K562 (cell line): ENCODE data around the gene POLR1B. TPM values are rescaled to one million over a fixed set of nuclear protein-coding genes. Genes with fewer than 3 reads are reported as not detected.

Experiments
- ATAC-seq: fragments of 200-7000 bp; cut with Tn5 transposase; 3 replicates; pipeline ENCODE4 v1.9.1; 2020; ENCODE audit warnings: moderate library complexity
- BruUV-seq: library from RNA; stranded (reverse); fragments of 400-500 nt; replicated peaks from 2 replicates; lab custom pipeline; 2021; lab: Mats Ljungman, UMichigan
- CTCF ChIA-PET: fragments of 300-600 bp; formaldehyde crosslinking; extraction: SDS; loops from one replicate; lab custom pipeline; 2021; ENCODE audit warnings: low intra/inter-chr PET ratio; lab: Yijun Ruan, JAX
- POLR2A ChIA-PET: fragments of 300-600, 350-650 bp; sonication (Branson Sonifier 250); formaldehyde crosslinking; extraction: SDS; loops from one replicate; lab custom pipeline; 2021; ENCODE audit warnings: antibody characterized with exemption, inconsistent platforms; lab: Yijun Ruan, JAX
- DNase-seq, 4 experiments: peaks; one replicate each; pipeline versions ENCODE4 v3.0.0 to v3.0.0-alpha.2; 2011 to 2018; ENCODE audit warnings: low spot score in 3 of 4, mixed read lengths in 3 of 4; ENCODE audit errors: extremely low read depth in 1 of 4
- FAIRE-seq: peaks from 2 replicates; lab custom pipeline; 2011; peaks lifted over from hg19 to GRCh38; lab: Jason Lieb, UNC
- H2AFZ ChIP-seq: 2 replicates; pipeline ENCODE4 v1.6.0; 2011; ENCODE audit warnings: low read depth, low read length, control low read depth, inconsistent platforms
- H3K27ac ChIP-seq: fragments of 200-600 bp; 3 replicates; pipeline ENCODE4 v1.8.0; 2011; ENCODE audit warnings: low read depth, mild to moderate bottlenecking, control low read depth, inconsistent platforms, low read length, moderate library complexity, mixed read lengths; ENCODE audit errors: extremely low read depth
- H3K27me3 ChIP-seq, 2 experiments: fragments of 300-600 bp in 1 of 2; 2 replicates in 1 of 2; 3 replicates in 1 of 2; pipeline versions ENCODE4 v1.6.0 to v1.8.0; 2011; ENCODE audit warnings: inconsistent platforms in 2 of 2, low read length in 2 of 2, mild to moderate bottlenecking in 1 of 2, mixed read lengths in 1 of 2, moderate library complexity in 1 of 2; ENCODE audit not compliant: control insufficient read depth in 2 of 2, insufficient read depth in 2 of 2
- H3K36me3 ChIP-seq: fragments of 300-600 bp; 3 replicates; pipeline ENCODE4 v1.8.0; 2011; ENCODE audit warnings: mild to moderate bottlenecking, low read length, inconsistent platforms; ENCODE audit not compliant: control insufficient read depth, insufficient read depth
- H3K4me1 ChIP-seq, 2 experiments: fragments of 200-600 bp in 1 of 2; replicated peaks in 1 of 2; 2 replicates in 1 of 2; 3 replicates in 1 of 2; pipeline versions ENCODE4 v1.5.1 to v1.8.0; 2011; ENCODE audit warnings: inconsistent platforms in 2 of 2, low read length in 2 of 2, mild to moderate bottlenecking in 1 of 2, mixed read lengths in 1 of 2, moderate library complexity in 1 of 2; ENCODE audit not compliant: control insufficient read depth in 2 of 2, insufficient read depth in 2 of 2
- H3K4me2 ChIP-seq: 2 replicates; pipeline ENCODE4 v1.6.1; 2011; ENCODE audit warnings: low read length, control low read depth, inconsistent platforms, mixed read lengths; ENCODE audit not compliant: insufficient read depth
- H3K4me3 ChIP-seq: fragments of 200-600 bp; sonication (generic), shearing (Covaris generic); 2 replicates; pipeline ENCODE4 v1.5.1; 2016; ENCODE audit warnings: control low read depth, inconsistent platforms
- H3K79me2 ChIP-seq: fragments of 200-600 bp; 3 replicates; pipeline ENCODE4 v1.8.0; 2011; ENCODE audit warnings: low read length, inconsistent platforms; ENCODE audit not compliant: control insufficient read depth, insufficient read depth
- H3K9ac ChIP-seq, 2 experiments: 2 replicates each; pipeline versions ENCODE4 v1.6.0 to v1.6.1; 2011; ENCODE audit warnings: low read depth in 2 of 2, low read length in 2 of 2, control low read depth in 1 of 2, inconsistent platforms in 1 of 2, mild to moderate bottlenecking in 1 of 2, mixed read lengths in 1 of 2; ENCODE audit not compliant: insufficient read depth in 1 of 2
- H3K9me1 ChIP-seq: one replicate; pipeline ENCODE4 v1.6.0; 2011; ENCODE audit warnings: inconsistent platforms, mild to moderate bottlenecking, low read length, moderate library complexity; ENCODE audit not compliant: control insufficient read depth, insufficient read depth
- H3K9me3 ChIP-seq: replicated peaks from 2 replicates; pipeline ENCODE4 v1.5.1; 2011; ENCODE audit warnings: low read depth, low read length, inconsistent platforms; ENCODE audit not compliant: control insufficient read depth, insufficient read depth
- H4K20me1 ChIP-seq: replicated peaks from 2 replicates; pipeline ENCODE4 v1.6.1; 2011; ENCODE audit warnings: low read length, inconsistent platforms, mixed read lengths; ENCODE audit not compliant: control insufficient read depth, insufficient read depth
- ADNP ChIP-seq: fragments of 200-800 bp; sonication (Bioruptor generic); IDR thresholded peaks from 2 replicates; pipeline ENCODE4 v1.6.1; 2016; ENCODE audit warnings: missing genetic modification characterization, missing compliant biosample characterization
- CREM ChIP-seq: IDR thresholded peaks from 2 replicates; pipeline ENCODE4 v1.6.1; 2014; ENCODE audit warnings: antibody characterized with exemption, low read depth
- HMG20A ChIP-seq: fragments of 450-650 bp; formaldehyde crosslinking; conservative IDR thresholded peaks from 2 replicates; pipeline ENCODE4 v1.4.0; 2020; ENCODE audit warnings: mild to moderate bottlenecking, mixed read lengths
- ZNF217 ChIP-seq: sonication (generic); formaldehyde crosslinking; IDR thresholded peaks from 2 replicates; pipeline ENCODE4 v1.8.0; 2022; ENCODE audit warnings: mild to moderate bottlenecking, missing genetic modification reagents
- ZNF316 ChIP-seq: fragments of 450-650 bp; IDR thresholded peaks from 2 replicates; pipeline ENCODE4 v1.6.1; 2016
- ZNF512 ChIP-seq: IDR thresholded peaks from 2 replicates; pipeline ENCODE4 v1.6.1; 2016; ENCODE audit warnings: missing genetic modification characterization, missing compliant biosample characterization
- ZNF561 ChIP-seq: fragments of 450-650 bp; formaldehyde crosslinking; conservative IDR thresholded peaks from 2 replicates; pipeline ENCODE4 v1.4.0; 2020; ENCODE audit warnings: mild to moderate bottlenecking, moderate library complexity
- ZSCAN32 ChIP-seq: fragments of 450-650 bp; formaldehyde crosslinking; IDR thresholded peaks from 2 replicates; pipeline ENCODE4 v1.4.0; 2020; ENCODE audit warnings: mild to moderate bottlenecking, moderate library complexity
- WGBS: fragments of 100-300 bp; shearing (Covaris generic); methylation state at CpG from one replicate; pipeline ENCODE4 v1.1.6; 2016; ENCODE audit warnings: low coverage, mixed read lengths; ENCODE audit not compliant: insufficient coverage; ENCODE audit errors: missing lambda C conversion rate; 5-methylcytosine and 5-hydroxymethylcytosine counted together
- in situ Hi-C: fragments of 300-500 bp; cut with MboI; formaldehyde crosslinking; loops from 4 replicates; pipeline ENCODE4 v1.15.0; 2018; ENCODE audit warnings: inconsistent platforms, mixed read lengths
- intact Hi-C: fragments of 100-400 bp; cut with micrococcal nuclease; formaldehyde crosslinking; loops from 2 replicates; pipeline ENCODE4 v1.14.2; 2022
- polyA plus RNA-seq, 8 experiments: library from polyadenylated mRNA; depleted of rRNA in 4 of 8; stranded (reverse) in 5 of 8; unstranded in 3 of 8; fragments of >200 nt; fragmentation: Nextera tagmentation in 2 of 8; fragmentation: Illumina TruSeq in 1 of 8; extraction: Ambion mirVana in 2 of 8; extraction: Trizol in 1 of 8; gene quantifications; 2 replicates each; pipeline versions ENCODE4 v1.2.1 to v1.2.3, GENCODE V29; 2011 to 2014; ENCODE audit warnings: inconsistent platforms in 1 of 8, missing spikeins in 1 of 8
- total RNA-seq, 7 experiments: library from RNA; depleted of rRNA in 6 of 7; stranded (reverse); fragments of >200 nt in 6 of 7; fragmentation: Illumina TruSeq in 2 of 7; extraction: Trizol in 2 of 7; gene quantifications; 2 replicates each; pipeline versions ENCODE4 v1.2.1 to v1.2.3, GENCODE V29; 2011 to 2021; ENCODE audit warnings: low replicate concordance in 1 of 7
- TF ChIP-seq, protein P1 (sequence below): sonication (generic); formaldehyde crosslinking; IDR thresholded peaks from 2 replicates; pipeline ENCODE4 v1.8.1; 2023; ENCODE audit warnings: mild to moderate bottlenecking, missing genetic modification reagents, moderate library complexity

Gene POLR1B
- total and polyA plus RNA-seq, 9 of the 15 experiments (the other 6 are each of a cell fraction or from before 2014, with no cell fraction given): 19.8 to 55.1 (median 40.2) TPM

DNA sequence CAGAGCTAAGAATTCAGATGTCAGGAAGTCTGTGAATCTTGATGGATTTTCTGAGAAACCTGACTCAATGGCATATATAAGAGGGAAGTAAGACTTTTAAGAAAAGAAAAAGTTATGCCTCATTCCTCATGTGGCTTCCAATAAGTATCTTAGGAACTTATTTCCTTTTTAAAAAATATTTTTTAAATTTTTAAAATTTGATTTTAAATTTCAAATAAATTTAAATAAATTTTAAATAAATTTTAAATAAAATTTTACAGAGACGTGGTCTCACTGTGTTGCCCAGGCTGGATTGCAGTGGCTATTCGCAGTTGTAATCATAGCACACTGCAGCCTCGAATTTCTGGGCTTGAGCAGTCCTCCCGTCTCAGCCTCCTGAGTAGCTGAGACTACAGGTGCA is 11.5 kb upstream of the POLR1B start:
- H2AFZ ChIP-seq: no peak overlapping the region
- DNase-seq (no peak), FAIRE-seq (no peak), ATAC-seq (no peak)
- peaks cover 3% of the 10 kb centered on the region for H3K9me1 ChIP-seq
- no peak for TF ChIP-seq ZNF217
- no peak for TF ChIP-seq ADNP (tag)
- no peak for TF ChIP-seq HMG20A
- TF ChIP-seq, protein P1, sequence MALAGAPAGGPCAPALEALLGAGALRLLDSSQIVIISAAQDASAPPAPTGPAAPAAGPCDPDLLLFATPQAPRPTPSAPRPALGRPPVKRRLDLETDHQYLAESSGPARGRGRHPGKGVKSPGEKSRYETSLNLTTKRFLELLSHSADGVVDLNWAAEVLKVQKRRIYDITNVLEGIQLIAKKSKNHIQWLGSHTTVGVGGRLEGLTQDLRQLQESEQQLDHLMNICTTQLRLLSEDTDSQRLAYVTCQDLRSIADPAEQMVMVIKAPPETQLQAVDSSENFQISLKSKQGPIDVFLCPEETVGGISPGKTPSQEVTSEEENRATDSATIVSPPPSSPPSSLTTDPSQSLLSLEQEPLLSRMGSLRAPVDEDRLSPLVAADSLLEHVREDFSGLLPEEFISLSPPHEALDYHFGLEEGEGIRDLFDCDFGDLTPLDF: no peak
- TF ChIP-seq ZNF561 (CRISPR knock-in tag): no peak
- 94% methylated on average over 4 of the region's 4 CpGs for WGBS
- intact Hi-C loops (no loop called here), in situ Hi-C loops (no loop called here)
- no peak overlapping the region for H3K4me3 ChIP-seq
- H4K20me1 ChIP-seq: no peaks in the 10 kb centered on the region
- no peaks in the 10 kb centered on the region for H3K27me3 ChIP-seq
- no peaks in the 10 kb centered on the region for H3K9me3 ChIP-seq
- H3K9ac ChIP-seq: no peak overlapping the region
- ChIA-PET CTCF (no interaction called here), POLR2A (no interaction called here)
- no peaks in the 10 kb centered on the region for H3K4me1 ChIP-seq
- no peaks in the 10 kb centered on the region for H3K79me2 ChIP-seq
- H3K4me2 ChIP-seq: no peak overlapping the region
- peaks cover 47% of the 10 kb centered on the region; the same call in 2 of the 3 replicates for H3K36me3 ChIP-seq
- no peak overlapping the region for H3K27ac ChIP-seq
- no TSS peak for BruUV-seq

DNA sequence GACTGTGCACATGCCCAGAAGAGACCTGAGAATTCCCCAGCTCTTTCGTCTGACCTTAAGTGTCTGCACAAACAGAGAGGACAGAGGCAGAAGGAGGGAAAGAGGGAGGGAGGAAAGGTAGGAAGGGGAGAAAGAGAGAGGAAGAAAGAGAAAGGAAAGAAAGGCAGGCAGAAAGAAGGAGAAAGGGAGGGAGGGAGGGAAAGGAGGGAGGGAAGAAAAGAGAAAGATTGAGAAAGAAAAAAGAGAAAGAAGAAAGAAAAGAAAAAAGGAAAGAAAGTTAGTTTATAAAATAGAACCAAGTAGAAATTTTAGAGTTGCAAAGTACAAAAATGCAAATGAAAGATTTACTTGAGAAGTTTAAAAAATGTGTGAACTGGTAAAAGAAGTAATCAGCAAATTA is 7.4 kb upstream of the POLR1B start:
- no TSS peak for BruUV-seq
- FAIRE-seq: no peak

More for the DNA sequence above, 7.4 kb upstream of the POLR1B start:
- ChIA-PET POLR2A (no interaction called here), CTCF (no interaction called here)
- Histone ChIP-seq H3K79me2 (no peaks in the 10 kb centered on the region), H3K9me1 (peaks cover 3% of the 10 kb centered on the region), H3K9ac (no peak overlapping the region), H4K20me1 (no peaks in the 10 kb centered on the region), H3K27ac (no peak overlapping the region), H2AFZ (no peak overlapping the region), H3K9me3 (no peaks in the 10 kb centered on the region), H3K4me2 (no peak overlapping the region), H3K27me3 (no peaks in the 10 kb centered on the region), H3K36me3 (peaks cover 30% of the 10 kb centered on the region; the same call in 2 of the 3 replicates), H3K4me1 (no peaks in the 10 kb centered on the region), H3K4me3 (no peak overlapping the region)
- 11% methylated on average over 1 of the region's 1 CpG for WGBS
- in situ Hi-C loops (no loop called here), intact Hi-C loops (no loop called here)
- TF ChIP-seq ZNF316 (peak; percentile 42), CREM (no peak), ZSCAN32 (no peak), ZNF512 (tag) (0 out of 2 replicates have a peak, but pooled peaks have one; percentile 35)
- no peak for ATAC-seq
- DNase-seq: no peak
